Activated CD8-positive, alpha-beta memory T cell treated with anti-CD3 and anti-CD28 coated beads, Interleukin-2, amount 50 U/mL, for 4 hours (primary cell): ENCODE data around the gene EPHA2.

Experiments used
- DNase-seq: peaks from one replicate; pipeline ENCODE4 v3.0.0-alpha.2; 2020

Gene EPHA2

GRCh38 chr1:16088996-16089395 is 66.9 kb downstream of the EPHA2 start:
- no peak for DNase-seq

- DNase-seq: no peak
These were observed 67.4 kb downstream of the EPHA2 start for GRCh38 chr1:16088351-16088911.

- no peak for DNase-seq
These were observed 68.1 kb downstream of the EPHA2 start for GRCh38 chr1:16087733-16088132.

- no peak for DNase-seq
These were observed 70.3 kb downstream of the EPHA2 start for GRCh38 chr1:16085522-16085921.

GRCh38 chr1:16083486-16083885 is 72.4 kb downstream of the EPHA2 start:
- no peak for DNase-seq

GRCh38 chr1:16082283-16083038 is 73.4 kb downstream of the EPHA2 start:
- DNase-seq: peak; percentile 59

- no peak for DNase-seq
These were observed 74.2 kb downstream of the EPHA2 start for GRCh38 chr1:16081636-16082035.

GRCh38 chr1:16080422-16081150 is 75.3 kb downstream of the EPHA2 start:
- no peak for DNase-seq

GRCh38 chr1:16078925-16079656 is 76.8 kb downstream of the EPHA2 start:
- peak; percentile 75 for DNase-seq

- DNase-seq: no peak
These were observed 78.2 kb downstream of the EPHA2 start for GRCh38 chr1:16077406-16078245.

- DNase-seq: no peak
These were observed 79.0 kb downstream of the EPHA2 start for GRCh38 chr1:16076865-16077238.

GRCh38 chr1:16076031-16076864 is 79.6 kb downstream of the EPHA2 start:
- no peak for DNase-seq

- DNase-seq: no peak
These were observed 80.4 kb downstream of the EPHA2 start for GRCh38 chr1:16075337-16076030.
